ENCODE data around the gene GP2. TPM values are rescaled to one million over a fixed set of nuclear protein-coding genes. Genes with fewer than 3 reads are reported as not detected.

Gene GP2
- total and polyA plus RNA-seq, 2 donors (not counting 3 experiments of a cell fraction or from before 2014, with no cell fraction given) = not detected

- Histone ChIP-seq H3K9me1 (replicated peaks; ENCODE audit: control insufficient read depth, extremely low read depth, insufficient read depth, low read length) (no peaks in the 10 kb centered on the region), H3K36me3 (ENCODE audit: control insufficient read depth in 2 of 2, extremely low read depth in 1 of 2, insufficient read depth in 2 of 2, low read length in 2 of 2) (no peaks in the 10 kb centered on the region), H3K9ac (replicated peaks; ENCODE audit: extremely low read depth, insufficient read depth, low read length) (no peak overlapping the region), H3K4me2 (ENCODE audit: insufficient read depth, low read length) (no peak overlapping the region), H3K4me3 (replicated peaks in 1 of 3; ENCODE audit: insufficient read depth in 1 of 3, low read depth in 1 of 3, low read length in 3 of 3) (no peak overlapping the region), H2AFZ (ENCODE audit: low read depth, low read length) (no peak overlapping the region), H3K79me2 (ENCODE audit: control insufficient read depth, insufficient read depth, low read length) (no peaks in the 10 kb centered on the region), H4K20me1 (replicated peaks; ENCODE audit: control insufficient read depth, extremely low read depth, insufficient read depth, low read length) (no peaks in the 10 kb centered on the region), H3K4me1 (ENCODE audit: control insufficient read depth, extremely low read depth, insufficient read depth, low read length) (no peaks in the 10 kb centered on the region), H3K27ac (ENCODE audit: insufficient read depth, low read depth, low read length) (no peak overlapping the region), H3K9me3 (replicated peaks; ENCODE audit: control insufficient read depth, insufficient read depth, low read length) (no peaks in the 10 kb centered on the region), H3K27me3 (ENCODE audit: control insufficient read depth in 2 of 2, insufficient read depth in 2 of 2, low read length in 2 of 2) (no peaks in the 10 kb centered on the region)
- CTCF ChIA-PET = no interaction called here
- dilution Hi-C loops (cut with MboI; ENCODE audit: extremely low pct_ligation_motif_present, low sequenced_read_pairs) (no loop called here), intact Hi-C loops (cut with micrococcal nuclease) (no loop called here)
- BruUV-seq (replicated peaks) = no TSS peak
- DNase-seq (ENCODE audit: low read depth, low spot score) (no peak), FAIRE-seq (no peak)
- POLR2A ChIA-PET = no interaction called here
- TF ChIP-seq JUN (IDR thresholded peaks at IDR 0.05; ENCODE audit: borderline replicate concordance, insufficient read depth, insufficient read length, low read depth) = no peak
- TF ChIP-seq EZH2 (IDR thresholded peaks at IDR 0.05; ENCODE audit: borderline replicate concordance, low read depth, low read length, severe bottlenecking) = no peak
- no peak for TF ChIP-seq FOS (IDR thresholded peaks at IDR 0.05; ENCODE audit: borderline replicate concordance, insufficient read depth, low read length)
- no peak for TF ChIP-seq POLR2AphosphoS5 (IDR thresholded peaks at IDR 0.05; ENCODE audit: insufficient read depth, low read depth, low read length)
- TF ChIP-seq, protein P1, sequence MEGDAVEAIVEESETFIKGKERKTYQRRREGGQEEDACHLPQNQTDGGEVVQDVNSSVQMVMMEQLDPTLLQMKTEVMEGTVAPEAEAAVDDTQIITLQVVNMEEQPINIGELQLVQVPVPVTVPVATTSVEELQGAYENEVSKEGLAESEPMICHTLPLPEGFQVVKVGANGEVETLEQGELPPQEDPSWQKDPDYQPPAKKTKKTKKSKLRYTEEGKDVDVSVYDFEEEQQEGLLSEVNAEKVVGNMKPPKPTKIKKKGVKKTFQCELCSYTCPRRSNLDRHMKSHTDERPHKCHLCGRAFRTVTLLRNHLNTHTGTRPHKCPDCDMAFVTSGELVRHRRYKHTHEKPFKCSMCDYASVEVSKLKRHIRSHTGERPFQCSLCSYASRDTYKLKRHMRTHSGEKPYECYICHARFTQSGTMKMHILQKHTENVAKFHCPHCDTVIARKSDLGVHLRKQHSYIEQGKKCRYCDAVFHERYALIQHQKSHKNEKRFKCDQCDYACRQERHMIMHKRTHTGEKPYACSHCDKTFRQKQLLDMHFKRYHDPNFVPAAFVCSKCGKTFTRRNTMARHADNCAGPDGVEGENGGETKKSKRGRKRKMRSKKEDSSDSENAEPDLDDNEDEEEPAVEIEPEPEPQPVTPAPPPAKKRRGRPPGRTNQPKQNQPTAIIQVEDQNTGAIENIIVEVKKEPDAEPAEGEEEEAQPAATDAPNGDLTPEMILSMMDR (IDR thresholded peaks at IDR 0.05; ENCODE audit: extremely low read depth in 1 of 2, insufficient read depth in 1 of 2, low read depth in 1 of 2, low read length in 2 of 2) = no peak
These were observed 8.9 kb downstream of the GP2 start for GRCh38 chr16:20318437-20318836.

GRCh38 chr16:20318006-20318405 lies 9.3 kb downstream of the GP2 start:
- Histone ChIP-seq H3K9ac (replicated peaks; ENCODE audit: extremely low read depth, insufficient read depth, low read length) (no peak overlapping the region), H3K4me3 (replicated peaks in 1 of 3; ENCODE audit: insufficient read depth in 1 of 3, low read depth in 1 of 3, low read length in 3 of 3) (no peak overlapping the region), H2AFZ (ENCODE audit: low read depth, low read length) (no peak overlapping the region), H3K9me3 (replicated peaks; ENCODE audit: control insufficient read depth, insufficient read depth, low read length) (no peaks in the 10 kb centered on the region), H3K27me3 (ENCODE audit: control insufficient read depth in 2 of 2, insufficient read depth in 2 of 2, low read length in 2 of 2) (no peaks in the 10 kb centered on the region), H3K4me2 (ENCODE audit: insufficient read depth, low read length) (no peak overlapping the region), H3K79me2 (ENCODE audit: control insufficient read depth, insufficient read depth, low read length) (no peaks in the 10 kb centered on the region), H3K36me3 (ENCODE audit: control insufficient read depth in 2 of 2, extremely low read depth in 1 of 2, insufficient read depth in 2 of 2, low read length in 2 of 2) (no peaks in the 10 kb centered on the region), H4K20me1 (replicated peaks; ENCODE audit: control insufficient read depth, extremely low read depth, insufficient read depth, low read length) (no peaks in the 10 kb centered on the region), H3K27ac (ENCODE audit: insufficient read depth, low read depth, low read length) (no peak overlapping the region), H3K9me1 (replicated peaks; ENCODE audit: control insufficient read depth, extremely low read depth, insufficient read depth, low read length) (no peaks in the 10 kb centered on the region), H3K4me1 (ENCODE audit: control insufficient read depth, extremely low read depth, insufficient read depth, low read length) (no peaks in the 10 kb centered on the region)
- dilution Hi-C loops (cut with MboI; ENCODE audit: extremely low pct_ligation_motif_present, low sequenced_read_pairs) (no loop called here), intact Hi-C loops (cut with micrococcal nuclease) (no loop called here)
- FAIRE-seq = no peak
- TF ChIP-seq MYC (IDR thresholded peaks at IDR 0.05; ENCODE audit: low read depth, low read length) (no peak), JUN (IDR thresholded peaks at IDR 0.05; ENCODE audit: borderline replicate concordance, insufficient read depth, insufficient read length, low read depth) (no peak), FOS (IDR thresholded peaks at IDR 0.05; ENCODE audit: borderline replicate concordance, insufficient read depth, low read length) (no peak)
- TF ChIP-seq, protein P1 (IDR thresholded peaks at IDR 0.05; ENCODE audit: extremely low read depth in 1 of 2, insufficient read depth in 1 of 2, low read depth in 1 of 2, low read length in 2 of 2) = no peak
- no TSS peak for BruUV-seq (replicated peaks)
- no peak for DNase-seq (ENCODE audit: low read depth, low spot score)
- CTCF ChIA-PET = no interaction called here
- POLR2A ChIA-PET = no interaction called here

Measured in endothelial cell of umbilical vein (primary cell).